ENCODE data around the gene THBD.

DNA sequence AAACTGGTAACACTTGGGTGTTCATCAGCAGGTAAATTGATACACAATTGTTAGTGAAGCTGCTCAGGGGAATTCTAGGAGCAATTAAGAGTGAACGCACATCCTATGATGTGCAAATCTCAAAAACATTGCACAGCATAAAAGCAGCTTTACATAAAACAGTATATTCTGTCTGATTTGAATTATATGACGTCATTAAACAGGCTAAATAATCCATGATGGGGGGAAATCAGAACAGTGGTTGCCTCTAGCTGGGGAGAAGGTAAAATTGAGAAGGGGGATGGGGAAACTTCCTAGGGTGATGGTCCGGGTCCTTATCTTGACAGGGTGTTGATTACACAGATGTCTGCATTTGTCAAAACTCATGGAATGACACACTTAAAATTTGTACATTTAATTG is 17.3 kb upstream of the THBD start:
- TF ChIP-seq POLR2A (IDR thresholded peaks at IDR 0.05; ENCODE audit: low read length) = no peak
- TF ChIP-seq GATA1 (IDR thresholded peaks at IDR 0.05; ENCODE audit: low read depth, low read length) = no peak
